Gastrocnemius medialis (tissue), 4 donors: Measurements from ENCODE around the gene NR6A1. TPM values are rescaled to one million over a fixed set of nuclear protein-coding genes. Genes with fewer than 3 reads are reported as not detected.
A peak's percentile ranks its signal among the peaks of the same experiment; 100 is the strongest.

Experiments used
- ATAC-seq, 2 donors: fragments of 150-250 bp; one replicate each; pipeline ENCODE4 v1.9.1; 2016
- DNase-seq, 2 donors: peaks; one replicate each; pipeline ENCODE4 v3.0.0-alpha.2; 2019
- H3K27ac ChIP-seq, 4 donors: fragments of 200-600 bp; sonication (generic); 1 replicate in 1 of 4; 2 replicates in 3 of 4; pipeline ENCODE4 v1.5.1; 2016 to 2018; ENCODE audit warnings: mild to moderate bottlenecking in 2 of 4, moderate library complexity in 1 of 4
- H3K27me3 ChIP-seq, 3 donors: fragments of 200-600 bp; sonication (generic) in 2 of 3; 1 replicate in 1 of 3; 2 replicates in 2 of 3; pipeline versions ENCODE4 v1.5.1 to v1.6.0; 2016 to 2019; ENCODE audit warnings: mild to moderate bottlenecking in 1 of 3, moderate library complexity in 1 of 3
- H3K36me3 ChIP-seq, 2 donors: fragments of 200-600 bp; sonication (generic) in 1 of 2; one replicate each; pipeline ENCODE4 v1.5.1; 2017 to 2018
- H3K4me1 ChIP-seq, 2 donors: fragments of 200-600 bp; sonication (generic) in 1 of 2; one replicate each; pipeline ENCODE4 v1.5.1; 2016 to 2017; ENCODE audit warnings: mild to moderate bottlenecking in 2 of 2
- H3K4me3 ChIP-seq, 4 donors: fragments of 200-600 bp; sonication (generic) in 3 of 4; 1 replicate in 1 of 4; 2 replicates in 3 of 4; pipeline ENCODE4 v1.5.1; 2016 to 2019; ENCODE audit warnings: mild to moderate bottlenecking in 2 of 4
- H3K9me3 ChIP-seq, 3 donors: fragments of 200-600 bp; sonication (generic) in 2 of 3; 1 replicate in 1 of 3; 2 replicates in 2 of 3; pipeline ENCODE4 v1.5.1; 2016 to 2019
- POLR2A ChIP-seq, 2 donors: fragments of 450-650 bp; IDR thresholded peaks; one replicate each; pipeline ENCODE4 v1.6.1; 2017; ENCODE audit warnings: antibody characterized with exemption in 2 of 2, mild to moderate bottlenecking in 2 of 2, moderate library complexity in 2 of 2
- in situ Hi-C, 4 donors: fragments of 200-750 bp; cut with MboI; loops; one replicate each; pipeline versions ENCODE4 v1.15.0 to v1.8.0; 2017; ENCODE audit warnings: low sequenced_read_pairs in 4 of 4
- intact Hi-C: fragments of 100-400 bp; cut with DNase I; formaldehyde crosslinking; loops from one replicate; pipeline ENCODE4 v1.15.1; 2023; ENCODE audit warnings: low total_unique reads
- total RNA-seq, 4 donors: library from RNA; depleted of rRNA; stranded (reverse); fragments of >200 nt; gene quantifications; one replicate each; pipeline versions ENCODE4 v1.1.0 to v1.2.3, GENCODE V29; 2016
- TF ChIP-seq, protein P1 (sequence below), 5 experiments: fragments of 450-650 bp in 3 of 5; fragments of 200-600 bp in 2 of 5; sonication (generic) in 2 of 5; IDR thresholded peaks in 4 of 5; conservative IDR thresholded peaks in 1 of 5; 1 replicate in 4 of 5; 2 replicates in 1 of 5; pipeline ENCODE4 v1.5.1; 2016 to 2019; ENCODE audit warnings: antibody characterized with exemption in 5 of 5, mild to moderate bottlenecking in 3 of 5, moderate library complexity in 3 of 5

NR6A1 gene
- total RNA-seq, 4 donors from 2014 or later = 0.58 to 5.6 (median 2.1) TPM

DNA sequence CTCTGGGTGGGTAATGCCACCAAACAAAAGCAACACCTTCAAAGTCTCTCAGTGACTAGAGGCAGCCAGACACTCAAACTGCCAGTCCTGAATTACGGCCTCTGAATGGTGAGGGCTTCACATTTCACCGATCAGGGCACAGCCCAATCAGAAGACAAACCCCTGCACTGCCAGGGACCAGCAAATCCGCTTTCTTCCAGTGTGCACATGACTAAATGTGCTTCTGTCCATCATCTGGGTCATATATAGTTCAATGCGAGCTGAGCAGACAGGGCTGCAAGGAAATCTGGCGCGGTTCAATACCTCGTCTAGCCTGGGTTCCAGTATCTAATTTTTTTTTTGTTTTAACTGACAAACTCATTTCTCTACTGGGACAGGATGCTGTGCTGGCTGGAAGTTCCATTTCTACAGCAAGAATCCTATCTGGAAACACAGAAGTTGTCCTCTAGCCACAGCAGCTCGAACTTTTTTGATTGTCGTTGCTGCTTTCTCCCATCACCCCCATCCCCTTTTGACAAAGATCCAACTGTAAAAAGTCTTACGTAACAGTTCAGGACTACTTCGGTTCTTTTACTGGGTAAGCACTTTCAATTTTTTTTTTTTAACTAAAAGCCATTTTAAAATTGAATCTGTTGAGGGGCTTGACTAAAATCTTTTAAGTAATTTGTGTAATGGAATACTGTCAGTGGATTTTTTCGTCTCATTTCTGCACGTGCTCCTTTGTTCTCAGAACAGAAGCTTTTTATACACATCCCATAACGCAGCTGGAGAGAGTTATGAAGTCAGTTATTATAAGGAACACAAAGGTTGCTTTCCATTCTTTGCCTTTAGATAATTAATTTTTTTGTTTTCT, 112.7 kb downstream of the NR6A1 start:
- peak; percentile 92 to 95 for ATAC-seq
- Histone ChIP-seq H3K9me3 (no peaks in the 10 kb centered on the region), H3K4me3 (peak overlapping the region; percentile 47 to 70 (median 60)), H3K4me1 (peaks cover 58 to 62% of the 10 kb centered on the region in 2 donors), H3K27me3 (no peaks in the 10 kb centered on the region), H3K36me3 (no peaks in the 10 kb centered on the region), H3K27ac (peak overlapping the region; percentile 80 to 84 (median 82))
- intact Hi-C loops = loop anchor here (5.0 to 10.0 kb wide), 2 partner anchors 54 to 206 kb away; partner anchors contain the start of genes ARPC5L and RPL35
- peak; percentile 25 to 68 for TF ChIP-seq POLR2A (IDR thresholded peaks at IDR 0.05)
- TF ChIP-seq, protein P1, sequence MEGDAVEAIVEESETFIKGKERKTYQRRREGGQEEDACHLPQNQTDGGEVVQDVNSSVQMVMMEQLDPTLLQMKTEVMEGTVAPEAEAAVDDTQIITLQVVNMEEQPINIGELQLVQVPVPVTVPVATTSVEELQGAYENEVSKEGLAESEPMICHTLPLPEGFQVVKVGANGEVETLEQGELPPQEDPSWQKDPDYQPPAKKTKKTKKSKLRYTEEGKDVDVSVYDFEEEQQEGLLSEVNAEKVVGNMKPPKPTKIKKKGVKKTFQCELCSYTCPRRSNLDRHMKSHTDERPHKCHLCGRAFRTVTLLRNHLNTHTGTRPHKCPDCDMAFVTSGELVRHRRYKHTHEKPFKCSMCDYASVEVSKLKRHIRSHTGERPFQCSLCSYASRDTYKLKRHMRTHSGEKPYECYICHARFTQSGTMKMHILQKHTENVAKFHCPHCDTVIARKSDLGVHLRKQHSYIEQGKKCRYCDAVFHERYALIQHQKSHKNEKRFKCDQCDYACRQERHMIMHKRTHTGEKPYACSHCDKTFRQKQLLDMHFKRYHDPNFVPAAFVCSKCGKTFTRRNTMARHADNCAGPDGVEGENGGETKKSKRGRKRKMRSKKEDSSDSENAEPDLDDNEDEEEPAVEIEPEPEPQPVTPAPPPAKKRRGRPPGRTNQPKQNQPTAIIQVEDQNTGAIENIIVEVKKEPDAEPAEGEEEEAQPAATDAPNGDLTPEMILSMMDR (IDR thresholded peaks at IDR 0.05 in 4 of 5, conservative IDR thresholded peaks at IDR 0.05 in 1 of 5) = no peak
- peak; percentile 72 to 85 for DNase-seq
- in situ Hi-C loops = no loop called here

DNA sequence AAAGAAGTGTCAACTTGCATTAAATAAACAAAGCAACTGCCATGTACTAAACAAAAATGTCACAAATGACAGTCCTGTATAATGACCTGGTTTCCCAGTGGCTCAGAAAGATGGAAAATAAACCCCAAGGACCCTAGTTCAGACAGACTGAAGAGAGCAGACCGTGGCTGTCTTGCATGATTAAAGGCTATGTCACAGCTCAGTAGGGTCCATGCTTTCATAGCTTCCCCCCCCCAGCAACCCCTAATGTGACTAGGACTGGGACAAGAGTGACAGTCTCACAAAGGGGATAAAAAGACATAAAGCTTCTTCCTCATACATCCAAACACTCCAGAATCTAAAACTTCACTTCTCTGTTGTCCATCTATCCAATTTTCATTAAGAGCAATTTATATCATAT, 113.6 kb downstream of the NR6A1 start:
- ATAC-seq (no peak), DNase-seq (no peak)
- Histone ChIP-seq H3K9me3 (no peaks in the 10 kb centered on the region), H3K27ac (peak overlapping the region; percentile 80 to 84 (median 82)), H3K27me3 (no peaks in the 10 kb centered on the region), H3K4me1 (peaks cover 51 to 62% of the 10 kb centered on the region in 2 donors), H3K36me3 (no peaks in the 10 kb centered on the region), H3K4me3 (no peak overlapping the region)
- intact Hi-C loops (loop anchor here (5.0 to 10.0 kb wide), 2 partner anchors 55 to 207 kb away; partner anchors contain the start of genes ARPC5L and RPL35), in situ Hi-C loops (no loop called here)
- TF ChIP-seq, protein P1 (IDR thresholded peaks at IDR 0.05 in 4 of 5, conservative IDR thresholded peaks at IDR 0.05 in 1 of 5) = no peak
- no peak for TF ChIP-seq POLR2A (IDR thresholded peaks at IDR 0.05)

DNA sequence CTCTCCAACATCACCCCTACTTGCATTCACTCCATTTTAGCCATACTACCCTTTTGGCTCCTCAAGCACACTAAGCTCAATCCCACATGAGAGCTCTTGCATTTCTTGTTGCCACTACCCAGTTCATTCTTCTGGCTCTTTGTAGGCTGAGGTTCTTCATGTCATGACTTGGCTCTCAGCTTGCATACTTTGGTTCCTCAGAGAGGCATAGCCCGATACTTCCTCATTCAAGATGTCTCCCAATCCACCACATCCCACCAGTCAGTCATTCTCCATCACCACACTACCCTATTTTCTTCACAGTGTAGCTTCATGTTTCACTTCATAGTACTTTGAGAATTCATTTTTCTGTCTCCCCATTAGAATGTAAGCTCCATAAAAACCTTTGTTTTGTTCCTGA, 116.7 kb downstream of the NR6A1 start:
- in situ Hi-C loops = no loop called here
- intact Hi-C loops = loop anchor here (10.0 kb wide), 1 partner anchor 210 kb away; the partner anchor contains the start of genes ARPC5L and RPL35
- Histone ChIP-seq H3K4me1 (peaks cover 27 to 53% of the 10 kb centered on the region in 2 donors), H3K27ac (peak overlapping the region in 1 of 4 donors; percentile 14), H3K36me3 (no peaks in the 10 kb centered on the region), H3K9me3 (no peaks in the 10 kb centered on the region), H3K27me3 (no peaks in the 10 kb centered on the region), H3K4me3 (no peak overlapping the region)
- DNase-seq (no peak), ATAC-seq (no peak)
- TF ChIP-seq, protein P1 (IDR thresholded peaks at IDR 0.05 in 4 of 5, conservative IDR thresholded peaks at IDR 0.05 in 1 of 5) = no peak
- TF ChIP-seq POLR2A (IDR thresholded peaks at IDR 0.05) = no peak

DNA sequence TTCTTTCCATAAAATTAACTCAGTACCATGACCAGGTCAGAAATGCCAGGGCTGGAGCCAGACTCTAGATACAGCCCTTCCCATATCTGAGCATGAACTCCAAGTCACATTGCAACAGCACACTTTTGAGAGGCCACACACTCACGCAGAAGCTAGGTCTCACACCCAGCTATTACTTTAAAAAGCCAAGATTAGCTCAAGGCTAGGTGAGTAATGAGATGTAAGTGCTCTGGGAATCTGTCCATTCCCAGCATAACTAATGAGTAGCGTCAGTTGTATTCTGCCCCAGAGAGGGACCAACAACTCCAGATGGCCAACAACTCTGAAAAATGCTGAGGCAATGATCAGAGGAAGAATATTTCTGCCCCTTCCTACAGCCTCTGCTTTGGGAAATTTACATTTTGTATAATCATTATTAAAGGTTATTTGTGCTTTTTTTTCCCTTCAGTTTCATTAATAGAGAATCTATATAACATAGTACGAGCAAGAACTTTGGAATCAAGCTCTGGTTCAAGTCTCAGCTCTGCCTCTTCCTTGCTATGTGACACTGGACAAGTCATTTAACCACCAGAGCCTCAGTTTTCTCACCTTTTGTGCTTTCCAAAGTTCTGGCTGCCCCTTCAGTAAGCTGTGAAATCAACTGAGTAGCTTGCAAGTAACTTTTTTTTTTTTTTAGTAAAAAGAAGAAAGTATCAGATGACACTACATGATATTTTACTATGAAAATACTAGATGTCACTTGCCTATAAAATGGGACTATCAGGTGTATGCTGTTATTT, 118.3 kb downstream of the NR6A1 start:
- ATAC-seq (peak; percentile 24 to 67), DNase-seq (no peak)
- H3K4me3 ChIP-seq = no peak overlapping the region
- TF ChIP-seq, protein P1 (IDR thresholded peaks at IDR 0.05 in 4 of 5, conservative IDR thresholded peaks at IDR 0.05 in 1 of 5) = no peak
- TF ChIP-seq POLR2A (IDR thresholded peaks at IDR 0.05) = no peak
- no peaks in the 10 kb centered on the region for H3K27me3 ChIP-seq
- in situ Hi-C loops (no loop called here), intact Hi-C loops (loop anchor here (10.0 kb wide), 1 partner anchor 212 kb away; the partner anchor contains the start of genes ARPC5L and RPL35)
- H3K36me3 ChIP-seq = no peaks in the 10 kb centered on the region
- H3K4me1 ChIP-seq = peaks cover 22 to 46% of the 10 kb centered on the region in 2 donors
- peak overlapping the region in 1 of 4 donors; percentile 16 for H3K27ac ChIP-seq
- no peaks in the 10 kb centered on the region for H3K9me3 ChIP-seq
